WTC11 (cell line): ENCODE data around the gene FBXW4.

Source experiments
- ATF6 ChIP-seq: sonication (generic); formaldehyde crosslinking; IDR thresholded peaks from 2 replicates; pipeline ENCODE4 v1.8.1; 2023; ENCODE audit warnings: mild to moderate bottlenecking, missing genetic modification reagents
- CREB1 ChIP-seq: sonication (generic); formaldehyde crosslinking; IDR thresholded peaks from 2 replicates; pipeline ENCODE4 v1.8.0; 2023; ENCODE audit warnings: mild to moderate bottlenecking, missing genetic modification reagents
- CTCF ChIP-seq: fragments of 200-600 bp; IDR thresholded peaks from 2 replicates; pipeline ENCODE4 v1.8.0; 2022; ENCODE audit warnings: antibody characterized with exemption
- E2F4 ChIP-seq: sonication (generic); formaldehyde crosslinking; IDR thresholded peaks from 2 replicates; pipeline ENCODE4 v1.8.1; 2022; ENCODE audit warnings: low read depth, mild to moderate bottlenecking, moderate library complexity, missing genetic modification reagents, borderline replicate concordance
- FOXJ3 ChIP-seq: sonication (generic); formaldehyde crosslinking; IDR thresholded peaks from 2 replicates; pipeline ENCODE4 v1.9.0; 2021; ENCODE audit warnings: missing genetic modification reagents, mild to moderate bottlenecking, borderline replicate concordance
- HMGXB4 ChIP-seq: sonication (generic); formaldehyde crosslinking; IDR thresholded peaks from 2 replicates; pipeline ENCODE4 v1.8.1; 2023; ENCODE audit warnings: mild to moderate bottlenecking, moderate library complexity, missing genetic modification reagents
- NFYB ChIP-seq: sonication (generic); formaldehyde crosslinking; conservative IDR thresholded peaks from 2 replicates; pipeline ENCODE4 v1.8.0; 2022; ENCODE audit warnings: low read depth, missing genetic modification reagents
- NR1H2 ChIP-seq: sonication (generic); formaldehyde crosslinking; IDR thresholded peaks from 2 replicates; pipeline ENCODE4 v1.9.0; 2021; ENCODE audit warnings: mild to moderate bottlenecking, moderate library complexity, missing genetic modification reagents
- RELA ChIP-seq: sonication (generic); formaldehyde crosslinking; IDR thresholded peaks from 2 replicates; pipeline ENCODE4 v1.8.1; 2022; ENCODE audit warnings: missing genetic modification reagents, mild to moderate bottlenecking, borderline replicate concordance
- ZNF396 ChIP-seq: fragments of 250-450 bp; sonication (Bioruptor Pico); IDR thresholded peaks from 2 replicates; pipeline ENCODE4 v1.8.0; 2021; ENCODE audit warnings: mild to moderate bottlenecking, moderate library complexity, borderline replicate concordance
- ZSCAN18 ChIP-seq: fragments of 250-450 bp; sonication (Bioruptor Pico); IDR thresholded peaks from 2 replicates; pipeline ENCODE4 v2.1.2; 2022; ENCODE audit warnings: mild to moderate bottlenecking, moderate library complexity

- TF ChIP-seq FOXJ3 (CRISPR knock-in tag) (no peak), CTCF (no peak), ZNF396 (CRISPR knock-in tag) (no peak), ZSCAN18 (CRISPR knock-in tag) (no peak), ATF6 (no peak), E2F4 (CRISPR knock-in tag) (no peak), NFYB (CRISPR knock-in tag) (no peak), HMGXB4 (no peak), RELA (CRISPR knock-in tag) (no peak), CREB1 (CRISPR knock-in tag) (no peak), NR1H2 (CRISPR knock-in tag) (no peak)
Measured at GRCh38 chr10:101645659-101646058, 49.3 kb downstream of the FBXW4 start.
